ENCODE data around the gene C4orf54. TPM values are rescaled to one million over a fixed set of nuclear protein-coding genes. Genes with fewer than 3 reads are reported as not detected.

C4orf54 gene
- total and polyA plus RNA-seq, 2 of the 4 experiments (the other 2 are of a cell fraction), result not detected

DNA sequence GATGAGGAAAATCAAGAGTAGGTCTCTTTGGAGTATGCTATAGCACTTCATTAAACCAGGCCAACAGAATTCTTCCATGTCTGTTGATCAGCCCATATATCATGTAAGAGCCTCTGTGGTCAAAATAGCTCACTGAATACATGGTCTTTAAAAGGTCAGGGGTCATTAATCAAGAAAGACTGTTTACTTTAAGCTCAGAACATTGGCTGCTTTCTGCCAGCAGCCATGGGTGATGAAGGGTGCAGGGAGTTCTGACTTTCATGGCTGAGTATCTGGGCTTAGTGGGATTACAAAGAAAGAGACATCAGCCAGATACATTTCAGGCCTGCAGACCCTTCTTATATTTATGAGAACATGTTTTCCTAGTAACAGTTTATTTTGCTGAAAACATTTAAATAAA lies 7.1 kb upstream of the C4orf54 start:
- no peak overlapping the region for H3K23ac ChIP-seq (ENCODE audit: low read depth, low read length)
- H2BK20ac ChIP-seq (ENCODE audit: low read depth, low read length), result no peak overlapping the region
- H3K4me3 ChIP-seq (ENCODE audit: insufficient read depth, low read depth, low read length), result no peak overlapping the region
- H3K79me1 ChIP-seq (ENCODE audit: low read depth in 1 of 2, low read length in 2 of 2), result no peaks in the 10 kb centered on the region
- dilution Hi-C loops (cut with HindIII; ENCODE audit: low sequenced_read_pairs, unreplicated experiment) (no loop called here), in situ Hi-C loops (cut with MboI; ENCODE audit: low sequenced_read_pairs) (no loop called here), intact Hi-C loops (cut with micrococcal nuclease) (no loop called here)
- no peak overlapping the region for H3K18ac ChIP-seq (ENCODE audit: low read depth, low read length)
- ATAC-seq (ENCODE audit: low read depth) (no peak), DNase-seq (no peak)
- TF ChIP-seq CHD1 (IDR thresholded peaks at IDR 0.05; ENCODE audit: low read depth, low read length) (no peak), NFE2L2 (IDR thresholded peaks at IDR 0.05; ENCODE audit: low read depth, low read length) (no peak), RAD21 (IDR thresholded peaks at IDR 0.05; ENCODE audit: low read length) (no peak)
- BruUV-seq (replicated peaks), result no TSS peak
- no peaks in the 10 kb centered on the region for H3K36me3 ChIP-seq (ENCODE audit: control insufficient read depth, insufficient read depth, low read length)
- no peaks in the 10 kb centered on the region for H3K4me1 ChIP-seq (ENCODE audit: control insufficient read depth, insufficient read depth, low read length)
- H4K91ac ChIP-seq (ENCODE audit: insufficient read depth, low read depth, low read length), result no peak overlapping the region
- no peaks in the 10 kb centered on the region for H4K20me1 ChIP-seq (ENCODE audit: insufficient read depth, low read length)
- no peak overlapping the region for H3K56ac ChIP-seq (ENCODE audit: extremely low read depth, insufficient read depth, low read length)
- no peak overlapping the region for H4K5ac ChIP-seq (ENCODE audit: low read depth, low read length)
- ChIA-PET CTCF (no interaction called here), POLR2A (ENCODE audit: unreplicated experiment) (no interaction called here)
- H3K9ac ChIP-seq (ENCODE audit: low read depth, low read length), result no peak overlapping the region
- no peak overlapping the region for H2AK9ac ChIP-seq (replicated peaks; ENCODE audit: low read depth, low read length, poor library complexity)
- H2BK120ac ChIP-seq (ENCODE audit: low read depth, low read length), result no peak overlapping the region
- no peak overlapping the region for H3K14ac ChIP-seq (replicated peaks; ENCODE audit: low read depth, low read length)
- H3K9me1 ChIP-seq (ENCODE audit: insufficient read depth, low read length), result no peaks in the 10 kb centered on the region
- no peak overlapping the region for H3K27ac ChIP-seq (ENCODE audit: insufficient read depth, low read length)
- no peak overlapping the region for H3K4me2 ChIP-seq (ENCODE audit: low read depth, low read length)
- no peaks in the 10 kb centered on the region for H3K27me3 ChIP-seq (ENCODE audit: control insufficient read depth, insufficient read depth, low read length)
- no peak overlapping the region for H2BK15ac ChIP-seq (ENCODE audit: low read depth, low read length)
- no peak overlapping the region for H4K8ac ChIP-seq (ENCODE audit: low read depth in 2 of 2, low read length in 2 of 2)
- no peak overlapping the region for H2AFZ ChIP-seq (replicated peaks; ENCODE audit: low read length, poor library complexity)
- no peak overlapping the region for H3K4ac ChIP-seq (ENCODE audit: low read depth, low read length)
- no peak overlapping the region for H2AK5ac ChIP-seq (ENCODE audit: low read depth, low read length)
- H3K9me3 ChIP-seq (ENCODE audit: control insufficient read depth, insufficient read depth, low read length), result no peaks in the 10 kb centered on the region
- no peak overlapping the region for H2BK5ac ChIP-seq (ENCODE audit: low read depth, low read length, poor library complexity, severe bottlenecking)

All from IMR-90 (cell line).